ENCODE results near the gene SYNE2. TPM values are rescaled to one million over a fixed set of nuclear protein-coding genes. Genes with fewer than 3 reads are reported as not detected.

SYNE2 gene
- total RNA-seq, 4 donors from 2014 or later = 65.8 to 174 (median 126) TPM

GRCh38 chr14:63939006-63939270 lies 86.1 kb downstream of the SYNE2 start:
- 100% methylated on average over 1 of the region's 1 CpG for WGBS, 2 donors (ENCODE audit: low coverage in 1 of 2)
- H3K36me3 ChIP-seq = peaks cover 0 to 25% of the 10 kb centered on the region in 2 donors
- H3K27me3 ChIP-seq = no peaks in the 10 kb centered on the region
- H3K9me3 ChIP-seq = no peaks in the 10 kb centered on the region
- H3K4me1 ChIP-seq = no peaks in the 10 kb centered on the region
- ATAC-seq = no peak
- TF ChIP-seq CTCF (IDR thresholded peaks at IDR 0.05) = no peak
- TF ChIP-seq EP300 (IDR thresholded peaks at IDR 0.05) = no peak
- no peak for TF ChIP-seq POLR2AphosphoS5 (IDR thresholded peaks at IDR 0.05)
- no peak for TF ChIP-seq POLR2A (IDR thresholded peaks at IDR 0.05)
- H3K4me3 ChIP-seq = no peak overlapping the region
- no peak overlapping the region for H3K27ac ChIP-seq

- peaks cover 0 to 25% of the 10 kb centered on the region in 2 donors for H3K36me3 ChIP-seq
- no peak overlapping the region for H3K4me3 ChIP-seq
- 64 to 72% methylated on average over 3 to 4 of the region's 4 CpGs for WGBS, 2 donors (ENCODE audit: low coverage in 1 of 2)
- H3K9me3 ChIP-seq = no peaks in the 10 kb centered on the region
- H3K4me1 ChIP-seq = no peaks in the 10 kb centered on the region
- TF ChIP-seq POLR2A (IDR thresholded peaks at IDR 0.05) (no peak), CTCF (IDR thresholded peaks at IDR 0.05) (no peak), EP300 (IDR thresholded peaks at IDR 0.05) (no peak), POLR2AphosphoS5 (IDR thresholded peaks at IDR 0.05) (no peak)
- ATAC-seq = no peak
- H3K27me3 ChIP-seq = no peaks in the 10 kb centered on the region
- no peak overlapping the region for H3K27ac ChIP-seq
Observed at GRCh38 chr14:63940387-63940786, 87.6 kb downstream of the SYNE2 start.

GRCh38 chr14:63941023-63941422 lies 88.2 kb downstream of the SYNE2 start:
- Histone ChIP-seq H3K27ac (no peak overlapping the region), H3K27me3 (no peaks in the 10 kb centered on the region), H3K4me1 (no peaks in the 10 kb centered on the region), H3K4me3 (no peak overlapping the region), H3K9me3 (no peaks in the 10 kb centered on the region), H3K36me3 (peaks cover 0 to 25% of the 10 kb centered on the region in 2 donors)
- TF ChIP-seq CTCF (IDR thresholded peaks at IDR 0.05) (no peak), POLR2A (IDR thresholded peaks at IDR 0.05) (no peak), POLR2AphosphoS5 (IDR thresholded peaks at IDR 0.05) (no peak), EP300 (IDR thresholded peaks at IDR 0.05) (no peak)
- 79 to 85% methylated on average over 2 to 3 of the region's 3 CpGs for WGBS, 2 donors (ENCODE audit: low coverage in 1 of 2)
- ATAC-seq = no peak

- no peaks in the 10 kb centered on the region for H3K4me1 ChIP-seq
- TF ChIP-seq POLR2AphosphoS5 (IDR thresholded peaks at IDR 0.05) = no peak
- ATAC-seq = no peak
- H3K4me3 ChIP-seq = no peak overlapping the region
- H3K27me3 ChIP-seq = no peaks in the 10 kb centered on the region
- WGBS, 2 donors (ENCODE audit: low coverage in 1 of 2) = 84 to 100% methylated on average over 2 to 3 of the region's 3 CpGs
- H3K27ac ChIP-seq = no peak overlapping the region
- H3K36me3 ChIP-seq = peaks cover 0 to 38% of the 10 kb centered on the region in 2 donors
- H3K9me3 ChIP-seq = no peaks in the 10 kb centered on the region
Observed at GRCh38 chr14:63949696-63950095, 96.9 kb downstream of the SYNE2 start.

GRCh38 chr14:63951021-63951420 lies 98.2 kb downstream of the SYNE2 start:
- no peak for ATAC-seq
- Histone ChIP-seq H3K36me3 (peaks cover 0 to 45% of the 10 kb centered on the region in 2 donors), H3K27me3 (no peaks in the 10 kb centered on the region), H3K4me3 (no peak overlapping the region), H3K4me1 (no peaks in the 10 kb centered on the region), H3K9me3 (no peaks in the 10 kb centered on the region), H3K27ac (no peak overlapping the region)
- TF ChIP-seq POLR2AphosphoS5 (IDR thresholded peaks at IDR 0.05) = no peak
- no peak for TF ChIP-seq POLR2A (IDR thresholded peaks at IDR 0.05)
- no peak for TF ChIP-seq EP300 (IDR thresholded peaks at IDR 0.05)
- no peak for TF ChIP-seq CTCF (IDR thresholded peaks at IDR 0.05)
- 80 to 96% methylated on average over 2 to 3 of the region's 4 CpGs for WGBS, 2 donors (ENCODE audit: low coverage in 1 of 2)

All from gastroesophageal sphincter (tissue), 4 donors.